HG03457 (cell line): ENCODE data around the gene TTC31.
"Not testable (repeated sequence)": the region's sequence is repeated elsewhere in the genome, so short reads cannot be mapped to it uniquely, and the experiment has no call there.

Experiments
- ATAC-seq: cut with Tn5 transposase; IDR thresholded peaks from one replicate; pipeline ENCODE4 v1.9.1; 2021; ENCODE audit warnings: moderate number of reproducible peaks; ENCODE audit not compliant: unreplicated experiment

TTC31 gene

DNA sequence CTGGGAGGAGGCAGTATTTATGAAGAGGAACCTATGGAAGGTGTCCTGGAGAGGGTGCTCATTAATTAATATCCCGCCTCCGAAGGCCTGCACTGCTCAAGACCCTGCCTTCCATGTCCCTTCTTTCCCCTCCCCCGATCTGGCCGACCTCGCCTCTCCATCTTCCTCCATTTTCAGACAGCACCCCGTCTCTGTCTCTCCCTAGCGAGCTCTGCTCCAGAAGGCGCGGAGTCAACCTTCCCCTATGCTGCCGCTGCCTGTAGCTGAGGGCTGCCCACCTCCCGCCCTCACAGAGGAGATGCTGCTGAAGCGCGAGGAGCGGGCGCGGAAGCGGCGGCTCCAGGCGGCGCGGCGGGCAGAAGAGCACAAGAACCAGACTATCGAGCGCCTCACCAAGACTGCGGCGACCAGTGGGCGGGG, 25.7 kb upstream of the TTC31 start:
- no peak for ATAC-seq

DNA sequence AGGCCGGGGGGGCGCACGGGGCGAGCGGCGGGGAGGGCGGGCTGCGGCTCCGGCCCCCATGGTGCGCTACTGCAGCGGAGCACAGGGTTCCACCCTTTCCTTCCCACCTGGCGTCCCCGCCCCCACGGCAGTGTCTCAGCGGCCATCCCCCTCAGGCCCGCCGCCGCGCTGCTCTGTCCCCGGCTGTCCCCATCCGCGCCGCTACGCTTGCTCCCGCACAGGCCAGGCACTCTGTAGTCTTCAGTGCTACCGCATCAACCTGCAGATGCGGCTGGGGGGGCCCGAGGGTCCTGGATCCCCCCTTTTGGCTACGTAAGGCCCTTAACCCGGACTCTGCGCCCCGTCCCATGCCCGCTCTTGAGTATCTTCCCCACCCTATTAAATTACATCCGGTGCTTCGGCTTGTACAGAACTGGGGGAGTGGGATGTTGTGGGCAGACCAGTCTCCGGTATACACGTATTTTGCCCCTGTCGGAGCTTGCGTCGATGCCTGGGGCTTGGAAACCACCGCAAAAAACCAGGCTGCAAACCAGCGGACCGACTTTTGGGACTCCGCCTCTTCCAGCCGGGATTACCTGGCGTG, 25.2 kb upstream of the TTC31 start:
- ATAC-seq = peak; percentile 22

- ATAC-seq = peak; percentile 72
Measured at GRCh38 chr2:74458132-74458937, 24.5 kb upstream of the TTC31 start, which contains the start of gene WBP1. WBP1 (plus strand) TSS chr2:74458438; CDS start chr2:74458603, 165 bp downstream.

DNA sequence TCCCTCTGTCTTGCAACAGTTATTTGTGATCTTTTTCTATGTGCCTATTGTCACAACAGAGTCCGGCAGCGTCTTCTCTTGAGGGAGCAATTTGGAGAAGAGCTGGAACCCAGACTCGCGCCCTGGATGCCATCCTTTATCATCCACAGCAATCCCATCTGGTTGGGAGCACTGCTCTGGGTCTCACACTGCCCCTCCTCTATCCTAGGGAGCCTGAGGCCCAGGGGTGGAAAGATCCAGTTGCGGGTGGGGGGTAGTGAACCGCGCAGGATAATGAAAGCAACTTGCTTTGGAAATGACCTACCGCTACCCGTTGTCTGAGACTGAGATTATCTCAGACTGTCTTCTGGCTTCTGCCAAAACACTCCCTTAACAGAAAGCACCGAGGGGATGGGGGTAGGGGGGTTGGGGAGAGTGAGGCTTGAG, 23.9 kb upstream of the TTC31 start:
- no peak for ATAC-seq

DNA sequence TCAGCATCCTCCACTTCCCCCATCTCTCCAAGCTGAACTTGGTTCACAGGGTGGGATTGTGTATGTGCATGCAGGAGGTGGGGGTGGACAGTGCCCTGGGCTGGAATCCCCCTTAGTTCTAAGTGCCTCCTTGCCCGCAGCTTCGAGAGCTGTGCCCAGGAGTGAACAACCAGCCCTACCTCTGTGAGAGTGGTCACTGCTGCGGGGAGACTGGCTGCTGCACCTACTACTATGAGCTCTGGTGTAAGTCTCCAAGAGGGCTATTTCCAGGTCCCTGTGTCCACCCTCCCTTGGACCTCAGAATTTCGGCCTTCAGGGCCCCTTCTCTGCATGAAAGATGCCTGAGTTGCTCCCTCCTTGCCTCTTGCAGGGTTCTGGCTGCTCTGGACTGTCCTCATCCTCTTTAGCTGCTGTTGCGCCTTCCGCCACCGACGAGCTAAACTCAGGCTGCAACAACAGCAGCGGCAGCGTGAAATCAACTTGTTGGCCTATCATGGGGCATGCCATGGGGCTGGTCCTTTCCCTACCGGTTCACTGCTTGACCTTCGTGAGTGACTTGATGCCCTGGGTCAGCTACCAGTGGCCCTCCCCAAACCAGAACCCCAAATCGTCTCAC, 23.3 kb upstream of the TTC31 start:
- not testable (repeated sequence) for ATAC-seq

GRCh38 chr2:74460187-74460586, 22.7 kb upstream of the TTC31 start:
- not testable (repeated sequence) for ATAC-seq

DNA sequence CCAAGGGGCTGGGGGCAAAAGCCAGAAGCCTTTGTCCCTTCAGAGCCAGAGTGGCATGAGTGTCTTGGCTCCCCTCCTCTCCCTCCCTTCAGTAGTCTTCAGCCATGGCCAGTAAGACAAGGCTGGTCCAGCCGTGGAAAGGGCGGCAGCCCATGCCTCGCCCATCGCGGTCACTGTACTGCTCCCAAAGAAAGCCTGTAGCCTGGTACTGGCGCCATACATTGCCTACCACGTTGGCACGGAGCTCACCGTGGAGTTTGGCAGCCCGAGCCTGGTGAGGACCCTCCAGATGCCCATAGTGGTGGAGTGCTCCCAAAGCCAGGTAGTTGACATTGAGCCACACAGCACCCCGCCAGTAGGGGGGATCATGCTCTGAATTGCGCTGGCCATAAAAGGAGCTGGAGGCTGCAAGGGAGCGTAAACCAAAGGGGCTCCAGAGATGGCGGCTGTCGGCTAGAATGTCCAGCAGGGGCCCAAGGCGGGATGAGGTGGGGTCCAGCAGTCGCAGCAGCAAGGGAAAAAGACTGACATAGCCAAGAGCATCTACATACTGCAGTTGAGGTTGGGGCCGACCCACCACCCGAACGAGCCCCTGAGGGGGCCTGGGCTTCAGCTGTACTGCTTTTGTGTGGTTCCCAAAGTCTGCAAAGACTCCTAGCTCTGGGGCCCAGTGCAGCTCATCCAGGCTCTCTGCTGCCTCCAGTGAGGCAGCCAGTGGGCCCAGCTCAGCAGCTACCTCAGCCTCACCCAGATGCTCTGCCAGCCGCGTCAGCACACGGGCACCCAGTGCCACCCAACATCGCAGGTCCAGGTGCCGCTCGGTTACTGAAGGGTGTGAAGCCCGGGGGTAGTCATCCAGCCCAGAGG, 21.5 kb upstream of the TTC31 start:
- no peak for ATAC-seq

GRCh38 chr2:74462054-74462785, 20.7 kb upstream of the TTC31 start:
- no peak for ATAC-seq

- no peak for ATAC-seq
Measured at GRCh38 chr2:74462786-74463105, 20.1 kb upstream of the TTC31 start.

- no peak for ATAC-seq
Measured at GRCh38 chr2:74464406-74464805, 18.5 kb upstream of the TTC31 start.

DNA sequence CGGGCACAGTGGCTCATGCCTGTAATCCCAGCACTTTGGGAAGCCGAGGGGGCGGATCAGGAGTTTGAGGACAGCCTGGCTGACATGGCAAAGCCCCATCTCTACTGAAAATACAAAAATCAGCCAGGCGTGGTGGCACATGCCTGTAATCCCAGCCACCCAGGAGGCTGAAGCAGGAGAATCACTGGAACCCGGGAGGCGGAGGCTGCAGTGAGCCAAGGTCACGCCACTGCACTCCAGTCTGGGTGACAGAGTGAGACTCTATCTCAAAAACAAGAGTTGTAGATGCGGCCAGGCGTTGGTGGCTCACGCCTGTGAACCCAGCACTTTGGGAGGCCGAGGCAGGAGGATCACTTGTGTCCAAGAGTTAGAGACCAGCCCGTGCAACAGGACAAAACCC, 12.1 kb upstream of the TTC31 start:
- not testable (repeated sequence) for ATAC-seq

GRCh38 chr2:74471332-74472065, 11.4 kb upstream of the TTC31 start:
- no peak for ATAC-seq

GRCh38 chr2:74472086-74472944, 10.6 kb upstream of the TTC31 start, which contains the start of gene MRPL53:
MRPL53 (minus strand) TSS chr2:74472680; CDS start chr2:74472660, 20 bp downstream.
- peak; percentile 68 for ATAC-seq

- ATAC-seq = no peak
Measured at GRCh38 chr2:74472945-74473258, 10.0 kb upstream of the TTC31 start.

DNA sequence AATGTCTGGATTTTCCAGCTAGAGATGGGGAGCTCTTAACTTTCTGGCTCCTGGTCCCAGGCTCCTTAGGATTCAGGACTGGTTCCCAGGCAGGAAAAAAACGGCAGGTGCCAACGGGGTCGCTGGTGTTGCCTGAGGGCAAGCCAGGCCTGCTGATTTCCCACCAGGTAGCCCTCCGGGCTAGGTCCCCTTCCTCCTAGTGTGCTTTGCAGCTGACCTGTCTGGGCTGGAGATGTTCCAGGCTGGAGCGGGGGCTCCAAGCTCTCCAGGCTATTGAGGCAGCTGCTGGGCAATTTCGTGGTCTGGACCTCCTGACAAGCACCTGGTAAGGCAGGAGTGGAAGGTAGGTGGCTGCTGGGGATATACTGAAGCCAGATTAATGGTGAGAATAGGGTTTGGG, 8.4 kb upstream of the TTC31 start:
- no peak for ATAC-seq

DNA sequence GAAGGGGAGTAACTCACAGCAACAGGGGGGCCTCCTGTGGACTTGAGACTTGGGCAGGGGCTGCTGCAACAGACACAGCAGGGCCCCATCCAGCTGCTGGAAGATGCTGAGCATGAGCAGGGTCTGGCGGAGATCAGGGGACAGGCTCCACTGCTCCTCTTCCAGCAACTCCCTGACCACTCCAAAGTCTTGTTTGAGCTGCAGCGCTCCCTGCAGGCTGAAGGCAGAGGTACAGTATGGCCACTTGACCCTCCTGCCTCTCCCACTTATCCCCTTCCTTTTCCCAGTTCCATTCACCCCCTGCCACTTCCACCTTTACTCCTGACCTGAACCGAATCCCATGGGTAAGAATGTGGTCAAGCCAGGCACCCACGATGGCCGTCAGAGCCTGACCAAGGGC, 8.0 kb upstream of the TTC31 start:
- no peak for ATAC-seq

DNA sequence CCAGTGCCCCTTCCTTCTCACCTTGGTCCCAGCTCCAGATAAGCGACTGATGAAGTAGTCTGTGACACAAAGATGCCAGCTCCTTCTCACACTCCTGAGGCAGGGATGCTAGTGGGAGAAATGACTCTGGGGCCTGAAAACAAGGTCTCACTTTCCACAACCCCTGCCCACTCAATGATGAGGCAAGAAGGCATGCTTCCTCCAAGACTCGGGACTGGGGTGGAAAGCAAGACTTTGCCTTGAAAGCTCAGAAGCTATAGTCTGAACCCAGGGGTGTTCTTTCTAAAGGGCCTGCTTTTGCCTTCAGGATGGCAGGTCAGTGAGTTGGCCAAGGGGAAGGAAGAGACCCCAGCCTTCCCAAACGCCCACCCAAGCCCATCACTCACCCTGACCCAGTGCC, 1.4 kb upstream of the TTC31 start:
- ATAC-seq = no peak

DNA sequence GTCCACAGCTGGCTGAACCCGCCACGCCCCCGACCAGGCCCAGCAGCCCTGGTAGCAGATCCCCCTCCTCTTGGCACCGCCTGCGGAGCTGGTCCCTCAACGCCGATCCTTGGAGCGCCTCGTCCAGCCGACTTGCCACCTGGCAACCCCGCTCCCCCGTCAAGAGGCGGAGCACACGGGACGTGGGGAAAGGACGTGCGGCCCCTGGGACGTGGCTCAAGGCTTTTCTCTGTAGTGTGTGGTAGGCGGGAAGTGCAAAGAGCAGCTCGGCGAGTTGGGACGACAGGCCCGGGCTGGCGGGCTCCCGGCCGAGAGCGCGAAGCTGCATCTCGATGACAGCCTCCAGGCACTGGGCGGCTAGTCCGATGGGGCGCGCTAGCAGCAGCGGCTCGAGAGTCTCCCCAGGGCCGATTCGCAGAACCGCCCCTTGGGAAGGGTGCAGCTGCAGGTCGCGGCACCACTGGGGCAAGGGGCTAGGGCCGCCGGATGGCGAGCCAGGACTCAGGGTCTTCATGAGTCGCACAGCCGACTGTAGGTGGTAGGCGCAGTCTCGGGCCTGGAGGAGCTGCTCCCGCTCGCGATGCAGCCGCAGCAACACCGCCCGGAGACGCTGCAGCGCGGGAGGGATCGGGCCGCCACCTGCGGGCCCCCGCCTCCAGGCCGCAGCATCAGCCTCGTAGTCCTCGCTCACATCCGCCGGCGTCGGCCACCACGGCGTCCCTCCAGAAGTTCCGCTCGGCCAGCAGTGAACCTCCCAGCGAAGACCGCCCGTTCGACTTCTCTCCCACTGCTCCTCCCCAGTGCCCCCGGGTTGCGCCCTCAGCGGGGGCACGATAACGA, 700 bp upstream of the TTC31 start:
- peak; percentile 38 for ATAC-seq
